Activated naive CD4-positive, alpha-beta T cell treated with anti-CD3 and anti-CD28 coated beads, Interleukin-2, amount 50 U/mL, for 24 hours (primary cell): ENCODE data around the gene PDZRN3.
"Not testable (repeated sequence)": the region's sequence is repeated elsewhere in the genome, so short reads cannot be mapped to it uniquely, and the experiment has no call there.

Experiments used
- H3K27ac Mint-ChIP-seq: one replicate; pipeline ENCODE4 v1.8.0; 2021; ENCODE audit warnings: mild to moderate bottlenecking, mixed read lengths
- H3K27me3 Mint-ChIP-seq: one replicate; pipeline ENCODE4 v1.8.0; 2021; ENCODE audit warnings: mixed read lengths
- H3K36me3 Mint-ChIP-seq: one replicate; pipeline ENCODE4 v1.8.0; 2021; ENCODE audit warnings: mixed read lengths
- H3K4me1 Mint-ChIP-seq: one replicate; pipeline ENCODE4 v1.8.0; 2021; ENCODE audit warnings: mixed read lengths
- H3K4me3 Mint-ChIP-seq: one replicate; pipeline ENCODE4 v1.8.0; 2021; ENCODE audit warnings: mild to moderate bottlenecking, mixed read lengths
- H3K9me3 Mint-ChIP-seq: one replicate; pipeline ENCODE4 v1.8.0; 2021; ENCODE audit warnings: mixed read lengths

Gene PDZRN3

GRCh38 chr3:73584873-73585272 is 39.9 kb downstream of the PDZRN3 start:
- no peaks in the 10 kb centered on the region for H3K36me3 Mint-ChIP-seq
- H3K9me3 Mint-ChIP-seq: no peaks in the 10 kb centered on the region
- no peak overlapping the region for H3K4me3 Mint-ChIP-seq
- H3K4me1 Mint-ChIP-seq: no peaks in the 10 kb centered on the region
- H3K27ac Mint-ChIP-seq: no peak overlapping the region
- peaks cover 3% of the 10 kb centered on the region for H3K27me3 Mint-ChIP-seq

GRCh38 chr3:73582535-73582934 is 42.2 kb downstream of the PDZRN3 start:
- Mint-ChIP-seq H3K4me1 (no peaks in the 10 kb centered on the region), H3K4me3 (no peak overlapping the region), H3K9me3 (no peaks in the 10 kb centered on the region), H3K27me3 (peaks cover 2% of the 10 kb centered on the region), H3K27ac (no peak overlapping the region), H3K36me3 (no peaks in the 10 kb centered on the region)

GRCh38 chr3:73581134-73581846 is 43.5 kb downstream of the PDZRN3 start:
- no peak overlapping the region for H3K27ac Mint-ChIP-seq
- no peaks in the 10 kb centered on the region for H3K9me3 Mint-ChIP-seq
- no peaks in the 10 kb centered on the region for H3K4me1 Mint-ChIP-seq
- H3K36me3 Mint-ChIP-seq: no peaks in the 10 kb centered on the region
- no peak overlapping the region for H3K4me3 Mint-ChIP-seq
- peaks cover 2% of the 10 kb centered on the region for H3K27me3 Mint-ChIP-seq

DNA sequence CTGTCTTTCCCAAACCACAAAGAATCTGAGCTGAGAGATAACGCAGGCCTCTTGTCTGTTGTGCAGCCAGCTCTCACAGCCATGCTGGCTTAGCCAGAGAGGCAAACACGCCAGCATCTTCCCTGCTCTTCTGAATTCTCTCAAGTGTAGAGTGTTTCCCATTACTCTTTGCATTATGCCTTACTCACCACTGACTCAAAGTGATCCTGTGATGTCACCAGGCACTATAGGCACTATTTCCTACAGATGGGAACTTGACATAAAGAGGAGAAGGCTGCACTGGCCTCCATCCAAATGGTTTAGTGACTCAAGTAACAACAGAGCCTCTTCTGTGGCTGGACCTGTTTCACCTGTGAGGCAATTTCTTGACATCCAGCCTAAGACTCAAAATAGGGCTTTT is 44.4 kb downstream of the PDZRN3 start:
- Mint-ChIP-seq H3K27ac (no peak overlapping the region), H3K27me3 (peaks cover 2% of the 10 kb centered on the region), H3K9me3 (no peaks in the 10 kb centered on the region), H3K4me1 (no peaks in the 10 kb centered on the region), H3K4me3 (no peak overlapping the region), H3K36me3 (no peaks in the 10 kb centered on the region)

GRCh38 chr3:73577704-73578103 is 47.0 kb downstream of the PDZRN3 start:
- Mint-ChIP-seq H3K27me3 (peaks cover 2% of the 10 kb centered on the region), H3K9me3 (no peaks in the 10 kb centered on the region), H3K4me1 (no peaks in the 10 kb centered on the region), H3K4me3 (no peak overlapping the region), H3K36me3 (no peaks in the 10 kb centered on the region), H3K27ac (no peak overlapping the region)

DNA sequence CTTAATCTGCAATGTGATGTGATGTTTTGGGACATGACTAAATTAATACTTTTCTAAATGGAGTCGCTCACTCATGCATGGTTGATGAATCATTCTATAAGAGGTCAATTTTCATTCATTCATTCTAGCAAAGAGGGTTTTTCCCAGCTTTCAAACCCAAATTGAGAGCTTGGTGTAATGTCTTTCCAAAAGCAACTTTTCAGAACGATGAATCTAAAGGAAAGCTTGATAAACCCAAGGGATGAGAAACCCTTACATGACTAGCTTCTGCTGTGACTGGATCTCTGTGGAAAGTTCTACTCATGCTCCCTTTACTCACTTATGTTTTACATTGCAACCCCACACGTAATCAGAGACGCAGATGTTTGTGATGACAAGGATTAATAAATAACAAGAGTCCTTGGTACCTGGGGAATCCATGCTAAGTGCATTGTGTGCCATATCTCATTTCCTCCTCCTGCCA is 47.7 kb downstream of the PDZRN3 start:
- no peak overlapping the region for H3K4me3 Mint-ChIP-seq
- peaks cover 5% of the 10 kb centered on the region for H3K27me3 Mint-ChIP-seq
- H3K9me3 Mint-ChIP-seq: no peaks in the 10 kb centered on the region
- no peaks in the 10 kb centered on the region for H3K36me3 Mint-ChIP-seq
- no peak overlapping the region for H3K27ac Mint-ChIP-seq
- H3K4me1 Mint-ChIP-seq: no peaks in the 10 kb centered on the region

DNA sequence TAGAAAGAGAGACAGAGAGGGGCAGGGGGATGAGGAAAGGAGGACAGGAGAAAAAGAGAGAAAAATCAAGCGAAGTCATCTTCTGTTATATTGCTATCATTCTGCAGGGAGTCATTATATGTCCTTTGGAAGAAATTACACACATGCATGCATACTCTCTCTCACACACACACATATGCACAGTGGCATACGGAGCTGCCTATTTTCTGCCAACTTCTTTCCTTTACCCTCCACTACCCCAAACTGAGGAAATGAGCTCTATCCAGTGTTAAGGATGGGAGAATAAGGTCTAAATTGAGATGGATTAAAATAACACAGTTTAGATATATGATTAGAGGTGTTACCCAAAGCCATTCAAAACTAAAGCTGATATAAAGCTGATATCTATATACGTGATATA is 48.8 kb downstream of the PDZRN3 start:
- Mint-ChIP-seq H3K4me3 (no peak overlapping the region), H3K27ac (no peak overlapping the region), H3K36me3 (no peaks in the 10 kb centered on the region), H3K27me3 (peaks cover 10% of the 10 kb centered on the region), H3K9me3 (no peaks in the 10 kb centered on the region), H3K4me1 (no peaks in the 10 kb centered on the region)

GRCh38 chr3:73575519-73575918 is 49.2 kb downstream of the PDZRN3 start:
- Mint-ChIP-seq H3K4me3 (no peak overlapping the region), H3K36me3 (no peaks in the 10 kb centered on the region), H3K27me3 (peaks cover 13% of the 10 kb centered on the region), H3K27ac (no peak overlapping the region), H3K9me3 (no peaks in the 10 kb centered on the region), H3K4me1 (no peaks in the 10 kb centered on the region)

DNA sequence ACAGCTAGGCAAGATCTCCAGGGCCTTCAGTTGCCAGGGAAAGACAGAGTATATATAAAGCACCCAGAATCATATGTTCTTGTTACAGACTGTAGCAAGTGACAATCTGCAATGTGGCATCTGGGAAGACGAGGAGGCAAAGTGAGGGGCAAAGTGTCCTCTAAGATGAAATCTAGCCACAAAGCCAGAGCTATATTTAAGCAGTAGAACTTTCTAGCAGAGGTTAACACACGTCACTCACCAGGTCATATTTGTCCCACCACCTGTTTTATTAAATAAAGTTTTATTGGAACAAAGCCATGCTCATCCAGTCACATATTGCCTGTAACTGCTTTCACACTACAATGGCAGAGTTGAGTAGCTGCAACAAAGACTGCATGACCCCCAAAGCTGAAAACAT is 51.5 kb downstream of the PDZRN3 start:
- peaks cover 13% of the 10 kb centered on the region for H3K27me3 Mint-ChIP-seq
- no peaks in the 10 kb centered on the region for H3K9me3 Mint-ChIP-seq
- no peak overlapping the region for H3K4me3 Mint-ChIP-seq
- no peaks in the 10 kb centered on the region for H3K36me3 Mint-ChIP-seq
- no peak overlapping the region for H3K27ac Mint-ChIP-seq
- no peaks in the 10 kb centered on the region for H3K4me1 Mint-ChIP-seq

- Mint-ChIP-seq H3K36me3 (no peaks in the 10 kb centered on the region), H3K27ac (no peak overlapping the region), H3K4me3 (no peak overlapping the region), H3K9me3 (no peaks in the 10 kb centered on the region), H3K27me3 (peaks cover 11% of the 10 kb centered on the region), H3K4me1 (no peaks in the 10 kb centered on the region)
Measured at GRCh38 chr3:73572368-73572767, 52.4 kb downstream of the PDZRN3 start.

DNA sequence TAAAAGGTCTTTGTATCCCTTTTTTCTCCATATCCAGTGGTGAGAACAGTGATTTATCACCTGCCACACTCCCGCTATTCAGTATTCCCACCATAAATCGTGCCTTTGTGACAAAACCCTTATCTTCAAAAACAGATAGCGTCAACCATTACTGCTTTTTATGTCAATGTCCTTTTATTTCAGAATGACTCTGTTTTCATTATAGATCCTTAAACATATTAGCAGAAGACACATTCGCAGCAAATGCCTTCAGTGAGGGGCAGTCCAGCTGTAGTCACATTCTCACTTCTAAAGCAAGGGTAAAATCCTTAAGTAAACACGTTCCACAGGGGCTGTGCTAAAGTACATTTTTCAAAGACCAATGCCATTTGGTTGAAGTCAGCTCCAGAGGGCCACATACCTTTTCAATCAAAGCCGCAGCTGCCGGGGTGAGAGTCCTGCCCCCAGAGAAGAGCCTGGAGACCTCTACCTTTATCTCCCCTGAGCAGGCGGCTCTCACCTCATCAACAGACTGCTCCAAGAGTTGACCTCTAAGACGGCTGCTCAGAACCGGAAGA is 53.4 kb downstream of the PDZRN3 start:
- Mint-ChIP-seq H3K27ac (no peak overlapping the region), H3K9me3 (no peaks in the 10 kb centered on the region)

DNA sequence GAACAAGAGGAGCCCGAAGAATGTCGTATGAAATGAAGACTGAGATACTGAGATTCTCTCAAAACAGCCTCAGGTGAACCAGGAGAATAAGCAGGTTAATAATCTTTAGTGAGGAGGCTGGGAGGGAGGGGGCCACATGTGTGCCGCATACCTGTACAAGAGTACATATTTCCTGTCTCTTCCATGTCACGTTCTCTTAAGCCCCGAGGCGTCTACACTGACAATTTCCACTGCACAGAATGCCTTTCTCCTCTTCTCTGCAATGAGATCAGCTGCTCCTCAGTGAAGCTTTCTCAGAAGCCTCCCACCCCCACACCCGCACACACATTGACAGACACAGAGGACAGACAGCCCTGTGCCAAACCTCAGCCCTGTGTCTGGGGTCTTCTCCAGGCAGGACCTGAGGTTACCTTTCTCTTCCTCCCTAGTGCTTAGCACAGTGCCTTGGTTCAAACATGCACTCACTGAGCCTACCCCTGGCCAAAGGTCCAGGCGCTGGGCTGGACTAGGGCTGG is 55.4 kb downstream of the PDZRN3 start:
- Mint-ChIP-seq H3K36me3 (no peaks in the 10 kb centered on the region), H3K9me3 (no peaks in the 10 kb centered on the region), H3K4me1 (no peaks in the 10 kb centered on the region), H3K27me3 (peaks cover 13% of the 10 kb centered on the region), H3K27ac (no peak overlapping the region), H3K4me3 (no peak overlapping the region)

More for the DNA sequence above, 53.4 kb downstream of the PDZRN3 start:
- H3K4me3 Mint-ChIP-seq: no peak overlapping the region
- no peaks in the 10 kb centered on the region for H3K4me1 Mint-ChIP-seq
- peaks cover 13% of the 10 kb centered on the region for H3K27me3 Mint-ChIP-seq
- H3K36me3 Mint-ChIP-seq: no peaks in the 10 kb centered on the region

DNA sequence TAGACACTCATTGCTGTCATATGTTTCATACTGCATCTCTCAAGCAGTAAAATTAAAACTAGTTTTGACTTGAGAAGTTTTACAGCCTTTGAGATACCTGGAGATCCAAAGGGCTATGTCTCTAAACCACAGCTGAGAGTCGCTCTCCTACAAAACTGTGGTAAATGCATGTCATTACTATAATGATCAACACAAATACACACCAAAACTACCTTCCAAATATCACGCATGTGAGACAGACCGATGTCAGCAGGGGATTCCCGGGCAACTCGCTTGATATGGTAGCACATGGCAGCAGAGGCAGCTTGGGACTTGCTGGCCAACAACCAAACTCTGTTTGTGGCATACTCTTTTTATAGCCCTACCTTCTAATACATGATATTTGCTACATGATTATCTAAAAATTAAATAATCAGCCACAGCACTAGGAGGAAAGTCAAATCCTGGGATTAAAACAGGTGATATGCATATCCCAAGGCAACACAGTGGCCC is 56.3 kb downstream of the PDZRN3 start:
- H3K27me3 Mint-ChIP-seq: peaks cover 15% of the 10 kb centered on the region
- H3K9me3 Mint-ChIP-seq: no peaks in the 10 kb centered on the region
- no peaks in the 10 kb centered on the region for H3K36me3 Mint-ChIP-seq
- no peak overlapping the region for H3K4me3 Mint-ChIP-seq
- H3K4me1 Mint-ChIP-seq: no peaks in the 10 kb centered on the region
- H3K27ac Mint-ChIP-seq: no peak overlapping the region

DNA sequence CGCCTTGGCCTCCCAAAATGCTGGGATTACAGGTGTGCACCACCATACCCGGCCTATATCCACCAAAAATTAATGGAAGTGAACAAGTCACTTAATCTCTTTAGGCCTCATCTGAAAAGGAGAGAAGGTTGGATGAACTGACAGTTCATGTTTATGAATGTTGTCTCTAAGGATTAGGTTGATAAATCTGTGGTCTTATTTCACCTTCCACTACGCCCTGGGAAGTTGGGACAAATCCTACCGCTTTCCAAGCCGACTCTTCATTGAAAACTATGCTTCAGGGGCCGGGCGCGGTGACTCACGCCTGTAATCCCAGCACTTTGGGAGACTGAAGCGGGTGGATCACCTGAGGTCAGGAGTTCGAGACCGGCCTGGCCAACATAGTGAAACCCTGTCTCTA is 59.4 kb downstream of the PDZRN3 start:
- H3K36me3 Mint-ChIP-seq, H3K9me3 Mint-ChIP-seq, H3K4me3 Mint-ChIP-seq, H3K27ac Mint-ChIP-seq, H3K27me3 Mint-ChIP-seq, H3K4me1 Mint-ChIP-seq: not testable (repeated sequence)

DNA sequence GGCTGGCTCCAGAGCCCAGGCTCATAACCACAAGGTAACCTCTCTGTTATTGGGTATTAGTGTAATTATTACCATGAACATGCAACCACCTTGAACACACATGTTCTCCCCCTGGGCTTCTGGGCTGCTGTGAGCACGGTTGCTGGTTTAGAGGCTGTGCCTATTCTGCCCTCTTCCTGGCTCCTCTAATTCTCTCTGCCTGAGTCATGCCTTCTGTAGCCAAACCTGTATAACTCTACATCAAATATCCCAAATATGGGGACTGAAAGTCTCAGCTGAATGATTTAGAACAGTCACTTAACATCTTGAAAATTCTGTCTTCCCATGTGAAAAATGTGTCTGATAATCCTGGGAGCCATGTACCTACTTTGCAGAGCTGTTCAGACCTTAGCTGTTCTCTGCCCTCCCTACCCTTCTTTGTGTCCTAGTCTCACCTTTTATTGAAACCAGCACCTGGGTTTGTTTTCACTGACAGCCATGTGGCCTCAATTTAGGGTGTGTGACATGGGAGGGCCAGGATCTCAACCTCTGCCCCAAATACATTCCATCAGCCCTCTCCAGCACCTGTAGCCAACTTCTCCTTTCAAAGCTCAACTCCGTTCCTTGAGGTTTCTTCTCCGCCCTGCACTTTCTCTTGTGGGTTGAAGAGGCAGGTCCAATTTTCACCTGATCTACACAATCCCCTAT is 60.7 kb downstream of the PDZRN3 start:
- H3K4me1 Mint-ChIP-seq: no peaks in the 10 kb centered on the region
- H3K9me3 Mint-ChIP-seq: no peaks in the 10 kb centered on the region
- no peaks in the 10 kb centered on the region for H3K36me3 Mint-ChIP-seq
- no peak overlapping the region for H3K4me3 Mint-ChIP-seq
- H3K27me3 Mint-ChIP-seq: peaks cover 4% of the 10 kb centered on the region
- H3K27ac Mint-ChIP-seq: no peak overlapping the region

- Mint-ChIP-seq H3K4me1 (no peaks in the 10 kb centered on the region), H3K36me3 (no peaks in the 10 kb centered on the region), H3K4me3 (no peak overlapping the region), H3K9me3 (no peaks in the 10 kb centered on the region), H3K27ac (no peak overlapping the region), H3K27me3 (peaks cover 2% of the 10 kb centered on the region)
Measured at GRCh38 chr3:73561494-73561893, 63.2 kb downstream of the PDZRN3 start.
